ENCODE data around the gene ACBD6. TPM values are rescaled to one million over a fixed set of nuclear protein-coding genes. Genes with fewer than 3 reads are reported as not detected.

Gene ACBD6
- total and polyA plus RNA-seq, 4 donors = 34.9 to 76.1 (median 68.3) TPM

GRCh38 chr1:180515364-180515763 lies 13.0 kb upstream of the ACBD6 start:
- H3K9me3 ChIP-seq (ENCODE audit: control insufficient read depth, insufficient read depth, low read length) = no peaks in the 10 kb centered on the region
- H3K4me1 ChIP-seq (ENCODE audit: control insufficient read depth, insufficient read depth, low read length) = no peaks in the 10 kb centered on the region
- WGBS (ENCODE audit: insufficient coverage) = 50% methylated on average over 2 of the region's 3 CpGs
- no peak for DNase-seq (ENCODE audit: low read depth in 4 of 6, low spot score in 6 of 6)
- no peaks in the 10 kb centered on the region for H3K36me3 ChIP-seq (ENCODE audit: control insufficient read depth, insufficient read depth, low read length)
- no peak overlapping the region for H3K4me3 ChIP-seq (ENCODE audit: low read depth, low read length)
- no peaks in the 10 kb centered on the region for H3K27me3 ChIP-seq (ENCODE audit: control insufficient read depth, insufficient read depth, low read length)
- H3K27ac ChIP-seq (ENCODE audit: low read depth, low read length) = no peak overlapping the region

- Histone ChIP-seq H3K9me3 (ENCODE audit: control insufficient read depth, insufficient read depth, low read length) (no peaks in the 10 kb centered on the region), H3K4me3 (ENCODE audit: low read depth, low read length) (no peak overlapping the region), H3K27ac (ENCODE audit: low read depth, low read length) (no peak overlapping the region), H3K4me1 (ENCODE audit: control insufficient read depth, insufficient read depth, low read length) (no peaks in the 10 kb centered on the region), H3K27me3 (ENCODE audit: control insufficient read depth, insufficient read depth, low read length) (no peaks in the 10 kb centered on the region), H3K36me3 (ENCODE audit: control insufficient read depth, insufficient read depth, low read length) (no peaks in the 10 kb centered on the region)
- no peak for DNase-seq (ENCODE audit: low read depth in 4 of 6, low spot score in 6 of 6)
- WGBS (ENCODE audit: insufficient coverage) = 88% methylated on average over 5 of the region's 6 CpGs
Measured at GRCh38 chr1:180513531-180513930, 11.2 kb upstream of the ACBD6 start.

GRCh38 chr1:180510882-180511281 lies 8.5 kb upstream of the ACBD6 start:
- 100% methylated on average over 1 of the region's 2 CpGs for WGBS (ENCODE audit: insufficient coverage)
- Histone ChIP-seq H3K4me3 (ENCODE audit: low read depth, low read length) (no peak overlapping the region), H3K4me1 (ENCODE audit: control insufficient read depth, insufficient read depth, low read length) (no peaks in the 10 kb centered on the region), H3K9me3 (ENCODE audit: control insufficient read depth, insufficient read depth, low read length) (no peaks in the 10 kb centered on the region), H3K36me3 (ENCODE audit: control insufficient read depth, insufficient read depth, low read length) (no peaks in the 10 kb centered on the region), H3K27me3 (ENCODE audit: control insufficient read depth, insufficient read depth, low read length) (no peaks in the 10 kb centered on the region), H3K27ac (ENCODE audit: low read depth, low read length) (no peak overlapping the region)
- no peak for DNase-seq (ENCODE audit: low read depth in 4 of 6, low spot score in 6 of 6)

GRCh38 chr1:180508725-180509097 lies 6.3 kb upstream of the ACBD6 start:
- H3K27ac ChIP-seq (ENCODE audit: low read depth, low read length) = no peak overlapping the region
- no peak overlapping the region for H3K4me3 ChIP-seq (ENCODE audit: low read depth, low read length)
- H3K36me3 ChIP-seq (ENCODE audit: control insufficient read depth, insufficient read depth, low read length) = no peaks in the 10 kb centered on the region
- H3K4me1 ChIP-seq (ENCODE audit: control insufficient read depth, insufficient read depth, low read length) = peaks cover 6% of the 10 kb centered on the region
- WGBS (ENCODE audit: insufficient coverage) = 96% methylated on average over 21 of the region's 21 CpGs
- H3K9me3 ChIP-seq (ENCODE audit: control insufficient read depth, insufficient read depth, low read length) = no peaks in the 10 kb centered on the region
- no peaks in the 10 kb centered on the region for H3K27me3 ChIP-seq (ENCODE audit: control insufficient read depth, insufficient read depth, low read length)
- DNase-seq (ENCODE audit: low read depth in 4 of 6, low spot score in 6 of 6) = no peak

- no peaks in the 10 kb centered on the region for H3K27me3 ChIP-seq (ENCODE audit: control insufficient read depth, insufficient read depth, low read length)
- no peak overlapping the region for H3K4me3 ChIP-seq (ENCODE audit: low read depth, low read length)
- H3K9me3 ChIP-seq (ENCODE audit: control insufficient read depth, insufficient read depth, low read length) = no peaks in the 10 kb centered on the region
- H3K27ac ChIP-seq (ENCODE audit: low read depth, low read length) = no peak overlapping the region
- 95% methylated on average over 15 of the region's 15 CpGs for WGBS (ENCODE audit: insufficient coverage)
- H3K4me1 ChIP-seq (ENCODE audit: control insufficient read depth, insufficient read depth, low read length) = peaks cover 6% of the 10 kb centered on the region
- no peak for DNase-seq (ENCODE audit: low read depth in 4 of 6, low spot score in 6 of 6)
- no peaks in the 10 kb centered on the region for H3K36me3 ChIP-seq (ENCODE audit: control insufficient read depth, insufficient read depth, low read length)
Measured at GRCh38 chr1:180507795-180508724, 5.7 kb upstream of the ACBD6 start.

- no peak overlapping the region for H3K4me3 ChIP-seq (ENCODE audit: low read depth, low read length)
- DNase-seq (ENCODE audit: low read depth in 4 of 6, low spot score in 6 of 6) = peak in 2 of 6 donors; percentile 9 to 72
- WGBS (ENCODE audit: insufficient coverage) = 56% methylated on average over 8 of the region's 8 CpGs
Measured at GRCh38 chr1:180505732-180506335, 3.5 kb upstream of the ACBD6 start.

GRCh38 chr1:180504186-180504585 lies 1.8 kb upstream of the ACBD6 start:
- DNase-seq (ENCODE audit: low read depth in 4 of 6, low spot score in 6 of 6) = no peak
- H3K27ac ChIP-seq (ENCODE audit: low read depth, low read length) = no peak overlapping the region
- 100% methylated on average over 1 of the region's 3 CpGs for WGBS (ENCODE audit: insufficient coverage)
- H3K9me3 ChIP-seq (ENCODE audit: control insufficient read depth, insufficient read depth, low read length) = no peaks in the 10 kb centered on the region
- H3K4me1 ChIP-seq (ENCODE audit: control insufficient read depth, insufficient read depth, low read length) = peaks cover 19% of the 10 kb centered on the region
- H3K27me3 ChIP-seq (ENCODE audit: control insufficient read depth, insufficient read depth, low read length) = no peaks in the 10 kb centered on the region
- peaks cover 4% of the 10 kb centered on the region for H3K36me3 ChIP-seq (ENCODE audit: control insufficient read depth, insufficient read depth, low read length)
- H3K4me3 ChIP-seq (ENCODE audit: low read depth, low read length) = no peak overlapping the region

More at GRCh38 chr1:180505732-180506335, 3.5 kb upstream of the ACBD6 start:
- peaks cover 11% of the 10 kb centered on the region for H3K4me1 ChIP-seq (ENCODE audit: control insufficient read depth, insufficient read depth, low read length)
- no peaks in the 10 kb centered on the region for H3K9me3 ChIP-seq (ENCODE audit: control insufficient read depth, insufficient read depth, low read length)
- no peak overlapping the region for H3K27ac ChIP-seq (ENCODE audit: low read depth, low read length)
- H3K27me3 ChIP-seq (ENCODE audit: control insufficient read depth, insufficient read depth, low read length) = no peaks in the 10 kb centered on the region
- no peaks in the 10 kb centered on the region for H3K36me3 ChIP-seq (ENCODE audit: control insufficient read depth, insufficient read depth, low read length)

GRCh38 chr1:180503280-180503862 lies 994 bp upstream of the ACBD6 start:
- no peaks in the 10 kb centered on the region for H3K9me3 ChIP-seq (ENCODE audit: control insufficient read depth, insufficient read depth, low read length)
- 29% methylated on average over 4 of the region's 8 CpGs for WGBS (ENCODE audit: insufficient coverage)
- peak in 1 of 6 donors; percentile 11 for DNase-seq (ENCODE audit: low read depth in 4 of 6, low spot score in 6 of 6)
- peak overlapping the region; percentile 99 for H3K27ac ChIP-seq (ENCODE audit: low read depth, low read length)
- peaks cover 19% of the 10 kb centered on the region for H3K4me1 ChIP-seq (ENCODE audit: control insufficient read depth, insufficient read depth, low read length)
- peak overlapping the region; percentile 93 for H3K4me3 ChIP-seq (ENCODE audit: low read depth, low read length)
- peaks cover 6% of the 10 kb centered on the region for H3K36me3 ChIP-seq (ENCODE audit: control insufficient read depth, insufficient read depth, low read length)
- no peaks in the 10 kb centered on the region for H3K27me3 ChIP-seq (ENCODE audit: control insufficient read depth, insufficient read depth, low read length)

- no peaks in the 10 kb centered on the region for H3K9me3 ChIP-seq (ENCODE audit: control insufficient read depth, insufficient read depth, low read length)
- H3K36me3 ChIP-seq (ENCODE audit: control insufficient read depth, insufficient read depth, low read length) = peaks cover 7% of the 10 kb centered on the region
- no peaks in the 10 kb centered on the region for H3K27me3 ChIP-seq (ENCODE audit: control insufficient read depth, insufficient read depth, low read length)
- H3K4me1 ChIP-seq (ENCODE audit: control insufficient read depth, insufficient read depth, low read length) = peaks cover 19% of the 10 kb centered on the region
- WGBS (ENCODE audit: insufficient coverage) = under 1% methylated on average over 18 of the region's 18 CpGs
- DNase-seq (ENCODE audit: low read depth in 4 of 6, low spot score in 6 of 6) = no peak
- peak overlapping the region; percentile 93 for H3K4me3 ChIP-seq (ENCODE audit: low read depth, low read length)
- H3K27ac ChIP-seq (ENCODE audit: low read depth, low read length) = peak overlapping the region; percentile 99
Measured at GRCh38 chr1:180501865-180502360, 464 bp downstream of the ACBD6 start.
